GM19324 (cell line): ENCODE results near the gene NOC2L.

Source experiments
- ATAC-seq: cut with Tn5 transposase; IDR thresholded peaks from one replicate; pipeline ENCODE4 v1.9.1; 2021; ENCODE audit warnings: mild to moderate bottlenecking, moderate library complexity; ENCODE audit not compliant: unreplicated experiment, low FRiP score

Gene NOC2L

GRCh38 chr1:919271-919872, 39.7 kb downstream of the NOC2L start:
- no peak for ATAC-seq

- ATAC-seq: no peak
These were observed 40.2 kb downstream of the NOC2L start for GRCh38 chr1:918843-919242.

GRCh38 chr1:918353-918752, 40.7 kb downstream of the NOC2L start:
- ATAC-seq: no peak

- no peak for ATAC-seq
These were observed 41.5 kb downstream of the NOC2L start for GRCh38 chr1:917466-918091.

- no peak for ATAC-seq
These were observed 42.0 kb downstream of the NOC2L start for GRCh38 chr1:917076-917459.

GRCh38 chr1:916173-917075, 42.6 kb downstream of the NOC2L start:
- no peak for ATAC-seq

- ATAC-seq: no peak
These were observed 43.5 kb downstream of the NOC2L start for GRCh38 chr1:915295-916172.

- ATAC-seq: no peak
These were observed 44.2 kb downstream of the NOC2L start for GRCh38 chr1:914891-915280.

- ATAC-seq: no peak
These were observed 44.7 kb downstream of the NOC2L start for GRCh38 chr1:914131-914890.

- ATAC-seq: no peak
These were observed 45.4 kb downstream of the NOC2L start for GRCh38 chr1:913491-914130.

GRCh38 chr1:912740-913301, 46.2 kb downstream of the NOC2L start:
- ATAC-seq: no peak

- no peak for ATAC-seq
These were observed 46.9 kb downstream of the NOC2L start for GRCh38 chr1:911875-912739.

GRCh38 chr1:910881-911721, 48.0 kb downstream of the NOC2L start:
- ATAC-seq: no peak

- ATAC-seq: no peak
These were observed 48.7 kb downstream of the NOC2L start for GRCh38 chr1:910311-910880.

GRCh38 chr1:909861-910310, 49.2 kb downstream of the NOC2L start:
- ATAC-seq: no peak

GRCh38 chr1:908661-909060, 50.4 kb downstream of the NOC2L start:
- no peak for ATAC-seq
